ENCODE measurements around the gene UPF2.

DNA sequence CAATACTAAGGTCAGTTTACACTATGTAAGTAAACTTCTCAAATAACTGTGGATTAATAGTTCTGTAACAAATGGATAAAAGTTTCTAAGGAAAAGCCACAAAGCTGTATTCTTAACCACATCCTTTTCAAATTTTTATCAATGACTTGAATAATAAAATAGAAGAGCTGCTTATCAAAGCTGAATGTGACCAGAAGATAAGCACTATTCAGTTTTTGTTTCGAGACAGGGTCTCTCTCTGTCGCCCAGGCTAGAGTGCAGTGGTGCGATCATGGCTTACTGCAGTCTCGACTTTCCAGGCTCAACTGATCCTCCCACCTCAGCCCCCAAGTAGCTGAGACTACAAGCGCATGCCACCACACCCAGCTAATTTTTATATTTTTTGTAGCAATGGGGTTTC lies 17.0 kb downstream of the UPF2 start:
- TF ChIP-seq POLR2A (IDR thresholded peaks at IDR 0.05; ENCODE audit: low read depth, low read length), result no peak
- TF ChIP-seq, protein P1, sequence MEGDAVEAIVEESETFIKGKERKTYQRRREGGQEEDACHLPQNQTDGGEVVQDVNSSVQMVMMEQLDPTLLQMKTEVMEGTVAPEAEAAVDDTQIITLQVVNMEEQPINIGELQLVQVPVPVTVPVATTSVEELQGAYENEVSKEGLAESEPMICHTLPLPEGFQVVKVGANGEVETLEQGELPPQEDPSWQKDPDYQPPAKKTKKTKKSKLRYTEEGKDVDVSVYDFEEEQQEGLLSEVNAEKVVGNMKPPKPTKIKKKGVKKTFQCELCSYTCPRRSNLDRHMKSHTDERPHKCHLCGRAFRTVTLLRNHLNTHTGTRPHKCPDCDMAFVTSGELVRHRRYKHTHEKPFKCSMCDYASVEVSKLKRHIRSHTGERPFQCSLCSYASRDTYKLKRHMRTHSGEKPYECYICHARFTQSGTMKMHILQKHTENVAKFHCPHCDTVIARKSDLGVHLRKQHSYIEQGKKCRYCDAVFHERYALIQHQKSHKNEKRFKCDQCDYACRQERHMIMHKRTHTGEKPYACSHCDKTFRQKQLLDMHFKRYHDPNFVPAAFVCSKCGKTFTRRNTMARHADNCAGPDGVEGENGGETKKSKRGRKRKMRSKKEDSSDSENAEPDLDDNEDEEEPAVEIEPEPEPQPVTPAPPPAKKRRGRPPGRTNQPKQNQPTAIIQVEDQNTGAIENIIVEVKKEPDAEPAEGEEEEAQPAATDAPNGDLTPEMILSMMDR (conservative IDR thresholded peaks at IDR 0.05; ENCODE audit: low read depth, low read length), result no peak
- TF ChIP-seq MAZ (IDR thresholded peaks at IDR 0.05; ENCODE audit: borderline replicate concordance, low read depth, low read length), result no peak
- TF ChIP-seq RAD21 (IDR thresholded peaks at IDR 0.05; ENCODE audit: low read length), result no peak
- TF ChIP-seq MXI1 (IDR thresholded peaks at IDR 0.05; ENCODE audit: borderline replicate concordance, low read depth, low read length), result no peak
- no peak for TF ChIP-seq BHLHE40 (IDR thresholded peaks at IDR 0.05; ENCODE audit: low read depth, low read length)
- no peak for TF ChIP-seq NFE2L2 (IDR thresholded peaks at IDR 0.05; ENCODE audit: low read depth, low read length)
- TF ChIP-seq, protein P2, sequence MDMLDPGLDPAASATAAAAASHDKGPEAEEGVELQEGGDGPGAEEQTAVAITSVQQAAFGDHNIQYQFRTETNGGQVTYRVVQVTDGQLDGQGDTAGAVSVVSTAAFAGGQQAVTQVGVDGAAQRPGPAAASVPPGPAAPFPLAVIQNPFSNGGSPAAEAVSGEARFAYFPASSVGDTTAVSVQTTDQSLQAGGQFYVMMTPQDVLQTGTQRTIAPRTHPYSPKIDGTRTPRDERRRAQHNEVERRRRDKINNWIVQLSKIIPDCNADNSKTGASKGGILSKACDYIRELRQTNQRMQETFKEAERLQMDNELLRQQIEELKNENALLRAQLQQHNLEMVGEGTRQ (IDR thresholded peaks at IDR 0.05; ENCODE audit: low read depth, low read length), result no peak
- TF ChIP-seq RFX5 (IDR thresholded peaks at IDR 0.05; ENCODE audit: low read depth, low read length), result no peak
- TF ChIP-seq CEBPB (IDR thresholded peaks at IDR 0.05; ENCODE audit: low read depth, low read length), result no peak
